Right forelimb (tissue), 1 donor: ENCODE results near the gene HDDC3.

Experiments
- DNase-seq: peaks from one replicate; pipeline ENCODE4 v3.0.0-alpha.2; 2018

HDDC3 gene

DNA sequence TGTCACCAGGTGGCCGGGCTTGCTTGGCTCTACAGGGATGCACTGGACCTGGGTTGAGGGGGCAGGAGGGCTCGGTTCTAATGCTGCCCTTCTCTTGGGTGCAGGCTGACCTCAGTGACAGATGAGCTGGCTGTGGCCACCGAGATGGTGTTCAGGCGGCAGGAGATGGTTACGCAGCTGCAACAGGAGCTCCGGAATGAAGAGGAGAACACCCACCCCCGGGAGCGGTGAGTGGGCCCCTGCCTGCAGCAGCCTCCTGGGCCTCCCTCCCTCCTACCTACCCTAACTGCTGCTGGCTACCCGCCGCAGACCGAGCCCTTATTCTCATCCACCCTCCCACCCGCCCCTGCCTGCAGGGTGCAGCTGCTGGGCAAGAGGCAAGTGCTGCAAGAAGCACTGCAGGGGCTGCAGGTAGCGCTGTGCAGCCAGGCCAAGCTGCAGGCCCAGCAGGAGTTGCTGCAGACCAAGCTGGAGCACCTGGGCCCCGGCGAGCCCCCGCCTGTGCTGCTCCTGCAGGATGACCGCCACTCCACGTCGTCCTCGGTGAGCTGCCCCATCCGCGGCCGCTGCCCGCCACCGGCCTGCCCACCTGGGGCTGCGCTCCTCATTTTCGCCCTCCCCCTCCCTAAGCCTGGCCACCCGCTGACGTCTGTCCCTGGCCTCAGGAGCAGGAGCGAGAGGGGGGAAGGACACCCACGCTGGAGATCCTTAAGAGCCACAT lies 42.5 kb downstream of the HDDC3 start:
- DNase-seq: no peak

DNA sequence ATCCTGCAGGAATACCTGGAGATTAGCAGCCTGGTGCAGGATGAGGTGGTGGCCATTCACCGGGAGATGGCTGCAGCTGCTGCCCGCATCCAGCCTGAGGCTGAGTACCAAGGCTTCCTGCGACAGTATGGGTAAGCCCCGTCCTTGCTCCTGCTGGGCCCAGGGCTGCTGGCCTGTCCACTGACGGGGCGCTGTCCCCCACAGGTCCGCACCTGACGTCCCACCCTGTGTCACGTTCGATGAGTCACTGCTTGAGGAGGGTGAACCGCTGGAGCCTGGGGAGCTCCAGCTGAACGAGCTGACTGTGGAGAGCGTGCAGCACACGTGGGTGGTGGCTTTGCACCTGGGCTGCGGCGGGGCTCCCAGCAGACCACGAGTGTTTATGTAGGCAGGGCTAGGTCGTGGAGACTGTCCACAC lies 43.0 kb downstream of the HDDC3 start:
- DNase-seq: no peak

DNA sequence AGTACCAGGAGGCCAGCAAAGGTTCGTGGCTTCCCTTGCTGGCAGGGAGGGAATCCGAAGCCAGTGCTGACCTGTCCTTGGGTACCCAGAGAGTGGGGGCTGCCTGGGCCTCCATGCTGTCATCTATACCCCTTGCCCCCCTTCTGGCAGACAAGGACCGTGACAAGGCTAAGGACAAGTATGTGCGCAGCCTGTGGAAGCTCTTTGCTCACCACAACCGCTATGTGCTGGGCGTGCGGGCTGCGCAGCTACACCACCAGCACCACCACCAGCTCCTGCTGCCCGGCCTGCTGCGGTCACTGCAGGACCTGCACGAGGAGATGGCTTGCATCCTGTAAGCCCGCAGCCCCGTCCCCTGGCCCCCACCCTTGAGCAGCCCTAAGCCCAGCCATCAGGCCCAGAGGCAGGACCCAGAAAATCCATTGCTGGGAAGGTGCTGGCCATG lies 45.3 kb downstream of the HDDC3 start:
- no peak for DNase-seq

DNA sequence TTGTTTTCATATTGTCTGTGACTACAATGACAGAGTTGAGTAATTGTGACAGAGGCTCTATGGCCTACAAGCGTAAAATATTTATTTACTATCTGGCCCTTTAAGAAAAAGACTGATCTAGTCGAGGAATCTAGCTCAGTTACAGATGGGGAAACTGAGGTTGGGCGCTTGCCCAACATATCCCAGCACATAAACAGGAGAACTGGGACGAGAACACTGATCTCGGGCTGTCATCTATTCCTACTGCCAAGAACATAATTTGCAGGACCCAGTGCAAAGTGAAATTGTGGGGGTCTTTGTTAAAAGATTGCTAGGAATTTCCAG lies 46.1 kb downstream of the HDDC3 start:
- no peak for DNase-seq

DNA sequence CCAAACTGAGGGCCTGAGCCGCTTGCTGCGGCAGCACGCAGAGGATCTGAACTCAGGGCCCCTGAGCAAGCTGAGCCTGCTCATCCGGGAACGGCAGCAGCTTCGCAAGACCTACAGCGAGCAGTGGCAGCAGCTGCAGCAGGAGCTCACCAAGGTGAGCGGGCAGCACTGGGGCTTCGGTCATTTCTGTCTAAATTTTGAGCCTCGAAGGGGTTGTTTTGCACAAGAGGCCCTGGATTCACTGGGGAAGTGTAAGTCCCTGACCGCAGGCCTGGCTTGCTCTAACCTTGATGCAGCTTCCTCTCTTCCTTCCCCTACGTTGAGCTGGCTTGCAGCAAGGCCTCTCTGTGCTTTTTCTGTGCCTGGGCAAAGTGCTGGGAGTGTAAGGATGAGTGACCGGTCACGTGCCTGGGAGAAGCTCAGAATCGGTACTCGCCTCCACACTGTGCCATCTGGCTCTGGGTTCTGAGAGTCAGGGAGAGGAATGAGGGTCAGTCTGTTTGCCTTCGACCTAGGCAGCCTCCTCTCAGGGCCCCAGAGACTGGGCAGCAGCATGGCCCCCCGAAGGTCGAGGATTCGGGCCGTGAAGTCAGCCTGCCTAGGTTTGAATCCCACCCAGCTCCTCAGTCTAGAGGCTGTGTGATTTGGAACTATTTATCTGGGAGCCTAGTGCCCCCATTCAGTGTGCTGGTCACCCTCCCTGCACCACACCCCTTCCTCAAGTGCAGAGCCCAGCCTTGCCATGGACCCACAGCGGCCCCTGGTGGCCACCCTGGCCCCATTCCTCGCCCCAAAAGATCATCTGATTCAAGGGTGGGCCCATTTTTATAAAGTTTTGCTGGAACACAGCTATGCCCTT lies 46.7 kb downstream of the HDDC3 start:
- peak; percentile 90 for DNase-seq

DNA sequence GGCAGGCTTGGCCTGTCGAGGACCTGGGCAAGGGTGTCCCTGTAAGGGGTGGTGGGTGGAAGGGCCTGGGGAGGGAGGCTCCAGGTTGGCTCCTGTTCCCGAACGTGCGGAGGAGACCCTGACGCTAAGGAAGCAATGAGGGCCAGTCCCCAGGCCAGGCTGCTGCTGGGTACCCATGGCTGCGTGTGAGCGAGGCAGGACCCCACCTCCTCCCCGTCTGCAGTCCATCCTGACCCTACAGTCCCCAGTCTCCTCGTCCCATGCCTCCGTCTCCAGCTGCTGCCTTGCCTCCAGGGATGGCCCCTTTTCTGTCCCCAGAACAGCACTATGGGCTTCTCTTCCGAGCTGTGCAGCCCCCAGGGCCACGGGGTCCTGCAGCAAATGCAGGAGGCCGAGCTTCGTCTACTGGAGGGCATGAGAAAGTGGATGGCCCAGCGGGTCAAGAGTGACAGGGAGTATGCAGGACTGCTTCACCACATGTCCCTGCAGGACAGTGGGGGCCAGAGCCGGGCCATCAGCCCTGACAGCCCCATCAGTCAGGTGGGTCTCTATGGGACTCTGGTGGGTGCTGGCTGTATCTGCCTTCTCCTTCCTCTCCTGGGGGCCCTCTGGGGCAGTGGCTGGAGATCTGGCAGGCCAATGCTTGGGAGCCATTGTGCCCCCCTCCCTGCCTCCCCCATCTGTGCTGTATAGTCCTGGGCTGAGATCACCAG lies 47.5 kb downstream of the HDDC3 start:
- no peak for DNase-seq

DNA sequence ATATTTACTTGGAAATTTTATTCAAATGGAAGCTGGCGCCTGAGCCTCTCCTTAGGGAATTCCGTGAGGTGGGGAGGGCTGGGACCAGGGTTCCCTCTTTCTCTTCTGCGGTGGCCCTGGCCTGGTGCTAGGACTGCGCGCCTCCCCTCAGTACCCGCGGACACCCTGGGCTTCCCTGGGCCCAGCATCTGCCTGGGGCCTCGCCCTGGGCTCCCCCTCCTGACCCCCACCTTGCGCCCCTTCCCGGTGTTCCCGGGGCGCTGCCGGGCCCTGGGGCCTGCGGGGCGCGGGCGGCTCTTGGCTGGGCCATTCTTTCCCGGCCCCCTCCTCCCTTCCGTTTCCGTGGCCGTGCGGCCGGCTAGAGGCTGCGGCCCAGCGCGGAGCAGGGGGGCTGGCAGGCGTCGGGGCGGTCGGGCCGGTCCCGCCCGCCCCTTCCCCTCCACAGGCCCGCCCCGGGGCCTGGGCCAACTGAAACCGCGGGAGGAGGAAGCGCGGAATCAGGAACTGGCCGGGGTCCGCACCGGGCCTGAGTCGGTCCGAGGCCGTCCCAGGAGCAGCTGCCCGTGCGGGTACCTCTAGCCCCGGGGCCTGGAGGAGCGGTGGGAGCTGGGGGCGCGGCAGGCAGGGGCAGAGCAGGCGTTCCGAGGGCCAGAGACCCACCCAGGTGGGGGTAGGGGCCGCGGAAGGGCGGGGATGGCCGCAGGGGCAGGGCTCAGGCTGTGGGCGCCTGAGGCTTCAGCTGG lies 48.2 kb downstream of the HDDC3 start, which contains the start of gene FES:
TSS of gene FES (plus strand) at position 529 of the 743 bp plus-strand sequence. CDS start 542 bp downstream, outside the sequence.
- peak; percentile 85 for DNase-seq

DNA sequence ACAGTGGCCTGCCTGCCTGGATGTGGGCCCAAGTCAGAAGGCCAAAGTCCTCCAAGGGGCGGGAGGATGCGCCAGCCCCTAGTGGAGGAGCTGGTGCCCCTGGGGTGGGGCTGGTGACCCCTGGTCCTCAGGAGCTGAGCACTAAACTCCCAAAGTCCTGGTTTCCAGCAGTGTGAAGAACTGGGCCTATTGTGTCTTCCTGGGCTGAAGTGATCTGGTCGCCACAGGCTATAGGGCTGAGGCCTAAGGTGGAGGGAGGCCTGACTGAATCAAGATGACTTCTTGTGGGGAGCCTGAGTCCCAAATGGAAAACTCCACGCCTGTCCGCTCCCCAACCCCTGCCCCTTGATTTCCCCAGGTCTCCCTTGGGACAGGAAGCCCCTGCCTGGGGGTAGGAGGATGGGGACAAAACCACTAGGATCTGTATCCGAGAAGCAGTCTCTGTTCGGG lies 48.8 kb downstream of the HDDC3 start:
- DNase-seq: no peak

DNA sequence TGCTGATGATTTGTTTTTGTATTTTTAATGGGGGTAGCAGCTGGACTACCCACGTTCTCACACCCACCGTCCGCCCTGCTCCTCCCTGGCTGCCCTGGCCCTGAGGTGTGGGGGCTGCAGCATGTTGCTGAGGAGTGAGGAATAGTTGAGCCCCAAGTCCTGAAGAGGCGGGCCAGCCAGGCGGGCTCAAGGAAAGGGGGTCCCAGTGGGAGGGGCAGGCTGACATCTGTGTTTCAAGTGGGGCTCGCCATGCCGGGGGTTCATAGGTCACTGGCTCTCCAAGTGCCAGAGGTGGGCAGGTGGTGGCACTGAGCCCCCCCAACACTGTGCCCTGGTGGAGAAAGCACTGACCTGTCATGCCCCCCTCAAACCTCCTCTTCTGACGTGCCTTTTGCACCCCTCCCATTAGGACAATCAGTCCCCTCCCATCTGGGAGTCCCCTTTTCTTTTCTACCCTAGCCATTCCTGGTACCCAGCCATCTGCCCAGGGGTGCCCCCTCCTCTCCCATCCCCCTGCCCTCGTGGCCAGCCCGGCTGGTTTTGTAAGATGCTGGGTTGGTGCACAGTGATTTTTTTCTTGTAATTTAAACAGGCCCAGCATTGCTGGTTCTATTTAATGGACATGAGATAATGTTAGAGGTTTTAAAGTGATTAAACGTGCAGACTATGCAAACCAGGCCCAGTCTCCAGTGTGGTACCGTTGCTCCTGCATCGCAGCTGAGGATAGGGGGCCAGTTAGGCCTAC lies 49.4 kb downstream of the HDDC3 start:
- DNase-seq: no peak

DNA sequence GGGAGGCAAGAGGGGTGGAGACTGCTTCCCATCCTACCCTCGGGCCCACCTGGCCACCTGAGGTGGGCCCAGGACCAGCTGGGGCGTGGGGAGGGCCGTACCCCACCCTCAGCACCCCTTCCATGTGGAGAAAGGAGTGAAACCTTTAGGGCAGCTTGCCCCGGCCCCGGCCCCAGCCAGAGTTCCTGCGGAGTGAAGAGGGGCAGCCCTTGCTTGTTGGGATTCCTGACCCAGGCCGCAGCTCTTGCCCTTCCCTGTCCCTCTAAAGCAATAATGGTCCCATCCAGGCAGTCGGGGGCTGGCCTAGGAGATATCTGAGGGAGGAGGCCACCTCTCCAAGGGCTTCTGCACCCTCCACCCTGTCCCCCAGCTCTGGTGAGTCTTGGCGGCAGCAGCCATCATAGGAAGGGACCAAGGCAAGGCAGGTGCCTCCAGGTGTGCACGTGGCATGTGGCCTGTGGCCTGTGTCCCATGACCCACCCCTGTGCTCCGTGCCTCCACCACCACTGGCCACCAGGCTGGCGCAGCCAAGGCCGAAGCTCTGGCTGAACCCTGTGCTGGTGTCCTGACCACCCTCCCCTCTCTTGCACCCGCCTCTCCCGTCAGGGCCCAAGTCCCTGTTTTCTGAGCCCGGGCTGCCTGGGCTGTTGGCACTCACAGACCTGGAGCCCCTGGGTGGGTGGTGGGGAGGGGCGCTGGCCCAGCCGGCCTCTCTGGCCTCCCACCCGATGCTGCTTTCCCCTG lies 50.2 kb downstream of the HDDC3 start:
- no peak for DNase-seq

DNA sequence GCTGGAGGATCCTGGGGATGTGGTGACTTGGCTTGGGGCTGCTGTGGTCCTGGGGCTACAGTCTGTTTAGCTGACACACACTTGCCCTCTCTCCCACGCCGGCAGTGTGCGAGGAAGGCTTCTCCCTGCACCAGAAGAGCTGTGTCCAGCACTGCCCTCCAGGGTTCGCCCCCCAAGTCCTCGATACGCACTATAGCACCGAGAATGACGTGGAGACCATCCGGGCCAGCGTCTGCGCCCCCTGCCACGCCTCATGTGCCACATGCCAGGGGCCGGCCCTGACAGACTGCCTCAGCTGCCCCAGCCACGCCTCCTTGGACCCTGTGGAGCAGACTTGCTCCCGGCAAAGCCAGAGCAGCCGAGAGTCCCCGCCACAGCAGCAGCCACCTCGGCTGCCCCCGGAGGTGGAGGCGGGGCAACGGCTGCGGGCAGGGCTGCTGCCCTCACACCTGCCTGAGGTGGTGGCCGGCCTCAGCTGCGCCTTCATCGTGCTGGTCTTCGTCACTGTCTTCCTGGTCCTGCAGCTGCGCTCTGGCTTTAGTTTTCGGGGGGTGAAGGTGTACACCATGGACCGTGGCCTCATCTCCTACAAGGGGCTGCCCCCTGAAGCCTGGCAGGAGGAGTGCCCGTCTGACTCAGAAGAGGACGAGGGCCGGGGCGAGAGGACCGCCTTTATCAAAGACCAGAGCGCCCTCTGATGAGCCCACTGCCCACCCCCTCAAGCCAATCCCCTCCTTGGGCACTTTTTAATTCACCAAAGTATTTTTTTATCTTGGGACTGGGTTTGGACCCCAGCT lies 51.0 kb downstream of the HDDC3 start:
- DNase-seq: no peak

DNA sequence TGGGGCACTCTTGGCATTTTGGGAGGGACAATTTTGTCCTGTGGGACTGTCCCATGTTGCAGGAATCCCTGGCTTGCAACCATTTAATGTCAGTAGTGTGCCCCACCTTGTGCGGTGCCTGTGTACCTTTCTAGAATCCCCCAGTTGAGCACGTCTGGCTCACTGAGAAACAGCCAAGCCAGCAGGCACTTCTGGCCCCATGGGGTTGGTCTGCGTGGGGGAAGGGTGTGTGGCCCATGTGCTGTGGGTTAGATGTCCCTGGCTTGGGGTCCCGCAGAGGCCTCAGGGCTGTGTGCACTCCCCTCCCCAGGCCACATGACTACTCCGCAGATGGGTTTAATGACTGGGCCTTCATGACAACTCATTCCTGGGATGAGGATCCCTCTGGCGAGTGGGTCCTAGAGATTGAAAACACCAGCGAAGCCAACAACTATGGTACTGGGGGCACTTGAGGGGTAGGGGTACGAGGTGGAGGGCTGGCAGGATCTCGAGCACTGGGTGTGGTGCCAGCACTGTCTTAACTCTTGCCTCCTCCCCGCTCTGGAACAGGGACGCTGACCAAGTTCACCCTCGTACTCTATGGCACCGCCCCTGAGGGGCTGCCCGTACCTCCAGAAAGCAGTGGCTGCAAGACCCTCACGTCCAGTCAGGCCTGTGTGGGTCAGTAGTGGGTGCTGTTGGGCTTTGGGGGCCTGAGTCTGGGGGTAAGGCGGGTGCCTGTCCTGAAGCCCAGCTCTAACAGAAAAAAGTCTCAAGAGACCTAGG lies 51.8 kb downstream of the HDDC3 start:
- no peak for DNase-seq
